Type B pancreatic cell (in vitro differentiated cells): ENCODE measurements around the gene RXRG. TPM values are rescaled to one million over a fixed set of nuclear protein-coding genes. Genes with fewer than 3 reads are reported as not detected.

ENCODE experiments used
- DNase-seq: peaks from one replicate; pipeline ENCODE4 v3.0.0; 2021; ENCODE audit warnings: mixed read lengths; ENCODE audit not compliant: unreplicated experiment; ENCODE audit errors: extremely low spot score
- H3K27ac Mint-ChIP-seq: 2 replicates; pipeline ENCODE4 v1.8.0; 2021; ENCODE audit warnings: mild to moderate bottlenecking, mixed read lengths
- H3K27me3 Mint-ChIP-seq: 2 replicates; pipeline ENCODE4 v1.8.0; 2021; ENCODE audit warnings: mixed read lengths
- H3K36me3 Mint-ChIP-seq: 2 replicates; pipeline ENCODE4 v1.8.0; 2021; ENCODE audit warnings: mixed read lengths
- H3K4me1 Mint-ChIP-seq: one replicate; pipeline ENCODE4 v1.8.0; 2021; ENCODE audit warnings: mixed read lengths; ENCODE audit not compliant: unreplicated experiment
- H3K4me3 Mint-ChIP-seq: 2 replicates; pipeline ENCODE4 v1.8.0; 2021; ENCODE audit warnings: mild to moderate bottlenecking, mixed read lengths
- H3K9me3 Mint-ChIP-seq: 2 replicates; pipeline ENCODE4 v1.8.0; 2021; ENCODE audit warnings: mixed read lengths
- CTCF ChIP-seq: fragments of 200-600 bp; sonication (generic); conservative IDR thresholded peaks from 2 replicates; pipeline ENCODE4 v1.5.0; 2021; ENCODE audit warnings: antibody characterized with exemption, mild to moderate bottlenecking
- total RNA-seq: library from RNA; stranded (reverse); gene quantifications from 2 replicates; pipeline ENCODE4 v1.2.1, GENCODE V29; 2021; ENCODE audit warnings: low replicate concordance

The RXRG gene
- total RNA-seq, 1 donor from 2014 or later: 5.8 TPM

- no peak overlapping the region for H3K4me3 Mint-ChIP-seq
- DNase-seq: no peak
- H3K4me1 Mint-ChIP-seq: peaks cover 12% of the 10 kb centered on the region
- H3K27ac Mint-ChIP-seq: no peak overlapping the region
- no peaks in the 10 kb centered on the region for H3K36me3 Mint-ChIP-seq
- H3K27me3 Mint-ChIP-seq: peaks cover 66% of the 10 kb centered on the region
- no peak for TF ChIP-seq CTCF
- no peaks in the 10 kb centered on the region for H3K9me3 Mint-ChIP-seq
These were observed 55.3 kb downstream of the RXRG start for GRCh38 chr1:165389609-165390008.

- H3K9me3 Mint-ChIP-seq: no peaks in the 10 kb centered on the region
- DNase-seq: no peak
These were observed 57.0 kb downstream of the RXRG start for GRCh38 chr1:165387961-165388360.

GRCh38 chr1:165387505-165387904, 57.4 kb downstream of the RXRG start:
- Mint-ChIP-seq H3K27me3 (peaks cover 58% of the 10 kb centered on the region), H3K9me3 (no peaks in the 10 kb centered on the region), H3K36me3 (no peaks in the 10 kb centered on the region), H3K27ac (no peak overlapping the region), H3K4me1 (peaks cover 1% of the 10 kb centered on the region), H3K4me3 (no peak overlapping the region)
- no peak for TF ChIP-seq CTCF
- no peak for DNase-seq

More at GRCh38 chr1:165387961-165388360, 57.0 kb downstream of the RXRG start:
- Mint-ChIP-seq H3K4me1 (peaks cover 6% of the 10 kb centered on the region), H3K36me3 (no peaks in the 10 kb centered on the region), H3K4me3 (no peak overlapping the region), H3K27ac (no peak overlapping the region), H3K27me3 (peaks cover 63% of the 10 kb centered on the region)
- no peak for TF ChIP-seq CTCF

GRCh38 chr1:165383599-165384405, 61.1 kb downstream of the RXRG start:
- peaks cover 42% of the 10 kb centered on the region for H3K27me3 Mint-ChIP-seq
- H3K4me1 Mint-ChIP-seq: no peaks in the 10 kb centered on the region
- H3K36me3 Mint-ChIP-seq: no peaks in the 10 kb centered on the region
- no peak for TF ChIP-seq CTCF
- H3K9me3 Mint-ChIP-seq: no peaks in the 10 kb centered on the region
- no peak overlapping the region for H3K27ac Mint-ChIP-seq
- no peak overlapping the region for H3K4me3 Mint-ChIP-seq
- no peak for DNase-seq

GRCh38 chr1:165383067-165383466, 61.9 kb downstream of the RXRG start:
- Mint-ChIP-seq H3K4me3 (no peak overlapping the region), H3K27ac (no peak overlapping the region), H3K36me3 (no peaks in the 10 kb centered on the region), H3K4me1 (no peaks in the 10 kb centered on the region), H3K9me3 (no peaks in the 10 kb centered on the region), H3K27me3 (peaks cover 38% of the 10 kb centered on the region)
- TF ChIP-seq CTCF: no peak
- DNase-seq: no peak
